PC-3 (cell line): ENCODE measurements around the gene THADA. TPM values are rescaled to one million over a fixed set of nuclear protein-coding genes. Genes with fewer than 3 reads are reported as not detected.

ENCODE experiments used
- ATAC-seq: fragments of 200-7000 bp; cut with Tn5 transposase; 2 replicates; pipeline ENCODE4 v1.9.1; 2020; ENCODE audit warnings: mild to moderate bottlenecking, moderate library complexity
- BruUV-seq: library from RNA; stranded (reverse); fragments of 400-500 nt; replicated peaks from 2 replicates; lab custom pipeline; 2021; lab: Mats Ljungman, UMichigan
- CTCF ChIA-PET: fragments of 300-600 bp; sonication (Branson Sonifier 250); formaldehyde crosslinking; loops from one replicate; lab custom pipeline; 2022; ENCODE audit warnings: antibody characterized with exemption; lab: Charles Lee
- POLR2A ChIA-PET: fragments of 300-600 bp; sonication (Branson Sonifier 250); formaldehyde crosslinking; loops from one replicate; lab custom pipeline; 2022; ENCODE audit warnings: antibody characterized with exemption; ENCODE audit not compliant: unreplicated experiment; lab: Charles Lee
- DNase-seq: peaks from one replicate; pipeline ENCODE4 v3.0.0-alpha.2; 2015
- H2AFZ ChIP-seq: fragments of 300-600 bp; sonication (generic); 2 replicates; pipeline ENCODE4 v1.6.0; 2016; ENCODE audit warnings: antibody characterized with exemption, low read length
- H3F3A ChIP-seq: fragments of 300-600 bp; sonication (generic); one replicate; pipeline ENCODE4 v1.6.0; 2017; ENCODE audit warnings: antibody characterized with exemption, low read length, control low read depth, mild to moderate bottlenecking; ENCODE audit not compliant: unreplicated experiment
- H3K27ac ChIP-seq: fragments of 300-600 bp; sonication (generic); 2 replicates; pipeline ENCODE4 v1.5.1; 2016; ENCODE audit warnings: mild to moderate bottlenecking, low read length
- H3K27me3 ChIP-seq: fragments of 300-600 bp; sonication (generic); 2 replicates; pipeline ENCODE4 v1.6.1; 2016; ENCODE audit warnings: low read length, mixed read lengths
- H3K36me3 ChIP-seq: fragments of 300-600 bp; sonication (generic); 2 replicates; pipeline ENCODE4 v1.6.1; 2016; ENCODE audit warnings: low read depth, mixed run types, low read length, mixed read lengths
- H3K4me1 ChIP-seq: fragments of 300-600 bp; sonication (generic); 2 replicates; pipeline ENCODE4 v1.5.1; 2016; ENCODE audit warnings: low read length; ENCODE audit not compliant: insufficient read depth
- H3K4me2 ChIP-seq: fragments of 300-600 bp; sonication (generic); 2 replicates; pipeline ENCODE4 v1.6.0; 2016; ENCODE audit warnings: low read length
- H3K4me3 ChIP-seq: fragments of 300-600 bp; sonication (generic); 2 replicates; pipeline ENCODE4 v1.5.1; 2016; ENCODE audit warnings: mild to moderate bottlenecking, low read length, mixed read lengths
- H3K79me2 ChIP-seq: fragments of 300-600 bp; sonication (generic); 2 replicates; pipeline ENCODE4 v1.6.1; 2017; ENCODE audit warnings: low read length, mixed read lengths
- H3K9ac ChIP-seq: fragments of 300-600 bp; sonication (generic); 2 replicates; pipeline ENCODE4 v1.6.0; 2016; ENCODE audit warnings: mild to moderate bottlenecking, low read length
- H3K9me2 ChIP-seq: fragments of 300-600 bp; sonication (generic); replicated peaks from 2 replicates; pipeline ENCODE4 v1.6.1; 2016; ENCODE audit warnings: mixed run types, low read length, mixed read lengths
- H3K9me3 ChIP-seq: fragments of 300-600 bp; sonication (generic); 2 replicates; pipeline ENCODE4 v1.6.1; 2016; ENCODE audit warnings: low read length, mixed read lengths
- H4K20me1 ChIP-seq: fragments of 300-600 bp; sonication (generic); 2 replicates; pipeline ENCODE4 v1.6.1; 2016; ENCODE audit warnings: low read length, mixed read lengths
- EZH2 ChIP-seq: fragments of 300-600 bp; sonication (generic); IDR thresholded peaks from one replicate; pipeline ENCODE4 v1.6.1; 2017; ENCODE audit warnings: antibody characterized with exemption, mild to moderate bottlenecking, low read length; ENCODE audit not compliant: unreplicated experiment
- EZH2phosphoT487 ChIP-seq: fragments of 300-600 bp; sonication (generic); IDR thresholded peaks from 2 replicates; pipeline ENCODE4 v1.6.1; 2018; ENCODE audit warnings: mild to moderate bottlenecking, antibody characterized with exemption, low read length, borderline replicate concordance
- intact Hi-C: fragments of 100-400 bp; cut with micrococcal nuclease; formaldehyde crosslinking; loops from 2 replicates; pipeline ENCODE4 v1.9.0; 2023
- total RNA-seq: library from RNA; depleted of rRNA; stranded (reverse); fragments of >200 nt; gene quantifications from 2 replicates; pipeline ENCODE4 v1.2.3, GENCODE V29; 2014
- TF ChIP-seq, protein P1 (sequence below): fragments of 300-600 bp; sonication (generic); conservative IDR thresholded peaks from 2 replicates; pipeline ENCODE4 v1.5.1; 2017; ENCODE audit warnings: antibody characterized with exemption, low read depth, mild to moderate bottlenecking, low read length

Gene THADA
- total RNA-seq, 1 experiment from 2014 or later: 33.6 TPM

DNA sequence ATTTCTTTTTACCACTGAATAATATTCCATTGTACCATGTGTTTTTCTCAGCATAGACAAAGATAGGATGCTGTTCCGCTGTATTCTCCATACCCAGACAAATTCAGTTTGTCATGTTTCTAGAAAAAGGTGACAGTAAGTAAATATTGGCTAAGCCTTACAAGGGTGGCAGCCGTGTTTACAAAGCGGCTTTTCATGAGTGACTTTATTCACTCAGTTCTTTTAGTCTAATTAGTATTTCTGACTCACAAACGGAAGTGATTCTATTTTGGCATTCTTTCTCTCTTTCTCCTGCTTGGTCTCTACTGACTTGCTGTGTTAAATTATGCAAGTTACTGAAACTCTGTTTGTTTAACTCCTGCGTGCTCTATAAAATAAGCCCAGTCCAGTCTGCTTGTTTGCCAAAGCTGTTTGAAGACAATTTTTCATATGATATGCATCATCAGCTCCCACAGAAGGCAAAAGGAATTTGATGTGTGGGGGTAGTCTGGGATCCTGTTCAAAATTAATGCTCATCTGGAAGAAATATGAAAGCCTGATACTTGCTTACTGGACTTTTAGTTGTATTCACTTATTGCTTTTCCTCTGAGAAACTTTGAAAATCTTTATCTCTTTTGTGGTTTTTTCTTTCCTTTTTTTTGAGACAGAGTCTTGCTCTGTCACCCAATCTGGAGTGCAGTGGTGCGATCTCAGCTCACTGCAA is 38.9 kb upstream of the THADA start:
- Histone ChIP-seq H3K9me2 (no peaks in the 10 kb centered on the region), H3K27me3 (no peaks in the 10 kb centered on the region), H2AFZ (peak overlapping the region; percentile 5; the same call in 1 of the 2 replicates), H3K9me3 (no peaks in the 10 kb centered on the region), H3F3A (no peaks in the 10 kb centered on the region), H3K4me2 (peak overlapping the region; percentile 78), H4K20me1 (no peaks in the 10 kb centered on the region), H3K4me3 (peak overlapping the region; percentile 51), H3K9ac (peak overlapping the region; percentile 60), H3K27ac (peak overlapping the region; percentile 91), H3K36me3 (no peaks in the 10 kb centered on the region), H3K79me2 (no peaks in the 10 kb centered on the region), H3K4me1 (peaks cover 22% of the 10 kb centered on the region)
- peak; percentile 94 for DNase-seq
- POLR2A ChIA-PET: interaction anchor here (0.7 kb wide), 3 partner anchors 24 to 821 kb away, joined by 4 to 5 read pairs (median 4); no protein-coding TSS in a partner anchor
- BruUV-seq: no TSS peak
- intact Hi-C loops: loop anchor here (1.0 to 5.0 kb wide), 7 partner anchors 17 to 138 kb away; partner anchors contain the start of gene DYNC2LI1
- CTCF ChIA-PET: interaction anchor here (0.6 kb wide), 1 partner anchor 126 kb away, joined by 3 read pairs; no protein-coding TSS in a partner anchor
- ATAC-seq: peak; percentile 72
- TF ChIP-seq, protein P1, sequence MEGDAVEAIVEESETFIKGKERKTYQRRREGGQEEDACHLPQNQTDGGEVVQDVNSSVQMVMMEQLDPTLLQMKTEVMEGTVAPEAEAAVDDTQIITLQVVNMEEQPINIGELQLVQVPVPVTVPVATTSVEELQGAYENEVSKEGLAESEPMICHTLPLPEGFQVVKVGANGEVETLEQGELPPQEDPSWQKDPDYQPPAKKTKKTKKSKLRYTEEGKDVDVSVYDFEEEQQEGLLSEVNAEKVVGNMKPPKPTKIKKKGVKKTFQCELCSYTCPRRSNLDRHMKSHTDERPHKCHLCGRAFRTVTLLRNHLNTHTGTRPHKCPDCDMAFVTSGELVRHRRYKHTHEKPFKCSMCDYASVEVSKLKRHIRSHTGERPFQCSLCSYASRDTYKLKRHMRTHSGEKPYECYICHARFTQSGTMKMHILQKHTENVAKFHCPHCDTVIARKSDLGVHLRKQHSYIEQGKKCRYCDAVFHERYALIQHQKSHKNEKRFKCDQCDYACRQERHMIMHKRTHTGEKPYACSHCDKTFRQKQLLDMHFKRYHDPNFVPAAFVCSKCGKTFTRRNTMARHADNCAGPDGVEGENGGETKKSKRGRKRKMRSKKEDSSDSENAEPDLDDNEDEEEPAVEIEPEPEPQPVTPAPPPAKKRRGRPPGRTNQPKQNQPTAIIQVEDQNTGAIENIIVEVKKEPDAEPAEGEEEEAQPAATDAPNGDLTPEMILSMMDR: no peak
- TF ChIP-seq EZH2 (no peak), EZH2phosphoT487 (no peak)

DNA sequence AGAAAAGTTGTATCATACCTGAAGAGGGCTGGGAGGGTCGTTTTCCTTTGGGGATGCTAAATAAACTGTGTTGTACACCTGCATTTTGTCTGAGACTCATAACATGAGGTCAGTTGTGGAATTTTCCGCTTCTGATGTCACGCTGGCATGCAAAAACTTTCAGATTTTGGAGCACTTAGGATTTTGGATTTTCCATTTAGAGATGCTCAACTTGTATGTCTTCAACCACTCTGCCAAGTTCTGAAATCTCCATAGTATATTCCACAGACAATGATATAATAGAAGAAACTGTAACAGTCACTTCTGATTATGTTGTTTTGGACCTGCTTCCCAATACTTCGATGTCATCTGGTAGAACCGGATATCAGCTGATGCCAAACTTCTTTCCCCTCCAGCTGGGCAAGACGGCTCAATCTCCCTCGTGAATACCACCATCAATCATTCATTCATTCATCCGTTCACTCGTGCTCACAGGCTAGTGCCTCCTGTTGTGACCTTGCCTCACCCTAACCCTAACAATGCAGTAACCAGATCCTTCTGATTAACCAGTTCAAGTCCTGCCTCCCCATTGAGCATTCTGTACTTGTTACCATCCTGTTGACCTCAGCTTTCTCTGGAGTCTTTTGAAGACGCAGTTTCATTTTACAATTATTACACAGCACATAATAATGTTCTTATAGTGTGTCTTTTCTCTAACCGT is 35.9 kb upstream of the THADA start:
- no peak for DNase-seq
- no peak overlapping the region for H3K4me2 ChIP-seq
- H3K79me2 ChIP-seq: no peaks in the 10 kb centered on the region
- no peak overlapping the region for H2AFZ ChIP-seq
- H3K9ac ChIP-seq: no peak overlapping the region
- no peak for TF ChIP-seq EZH2
- no peak for TF ChIP-seq EZH2phosphoT487
- TF ChIP-seq, protein P1: no peak
- intact Hi-C loops: no loop called here
- no peaks in the 10 kb centered on the region for H3K9me2 ChIP-seq
- H3K4me1 ChIP-seq: peaks cover 21% of the 10 kb centered on the region
- no peak overlapping the region for H3K27ac ChIP-seq
- no peaks in the 10 kb centered on the region for H3K36me3 ChIP-seq
- H3K9me3 ChIP-seq: no peaks in the 10 kb centered on the region
- H3K4me3 ChIP-seq: no peak overlapping the region
- no peak for ATAC-seq
- BruUV-seq: no TSS peak
- ChIA-PET CTCF (no interaction called here), POLR2A (no interaction called here)
- H3K27me3 ChIP-seq: no peaks in the 10 kb centered on the region
- H3F3A ChIP-seq: no peaks in the 10 kb centered on the region
- no peaks in the 10 kb centered on the region for H4K20me1 ChIP-seq
